HL-60/S4 (cell line): ENCODE results near the gene CYTH4.

Experiments used
- in situ Hi-C: fragments of 300-500 bp; cut with MboI; formaldehyde crosslinking; loops from 2 replicates; pipeline ENCODE4 v1.14.3; 2022; ENCODE audit warnings: low sequenced_read_pairs

The CYTH4 gene

GRCh38 chr22:37363261-37363992 lies 81.1 kb downstream of the CYTH4 start:
- in situ Hi-C loops, result no loop called here
